AG20443 (cell line): ENCODE data around the gene MMS19.
A peak's percentile ranks its signal among the peaks of the same experiment; 100 is the strongest.
"Not testable (repeated sequence)": the region's sequence is repeated elsewhere in the genome, so short reads cannot be mapped to it uniquely, and the experiment has no call there.

Source experiments
- DNase-seq: peaks from one replicate; pipeline ENCODE4 v3.0.0; 2012; ENCODE audit warnings: low spot score, mixed read lengths

The MMS19 gene

GRCh38 chr10:97505152-97505551, 6.9 kb upstream of the MMS19 start:
- DNase-seq, result no peak

GRCh38 chr10:97503406-97503805, 5.2 kb upstream of the MMS19 start:
- no peak for DNase-seq

- no peak for DNase-seq
These were observed 4.7 kb upstream of the MMS19 start for GRCh38 chr10:97502916-97503315.

GRCh38 chr10:97500297-97500575, 2.0 kb upstream of the MMS19 start:
- no peak for DNase-seq

GRCh38 chr10:97499561-97500296, 1.5 kb upstream of the MMS19 start:
- peak; percentile 67 for DNase-seq

GRCh38 chr10:97498841-97499560, 779 bp upstream of the MMS19 start, which contains the start of gene UBTD1:
Gene UBTD1, plus strand, starts transcription at chr10:97498924. Its CDS starts 280 bp downstream, at chr10:97499204.
- no peak for DNase-seq

GRCh38 chr10:97497572-97498075, 598 bp downstream of the MMS19 start:
- DNase-seq, result peak; percentile 89

GRCh38 chr10:97494863-97495506, 3.2 kb downstream of the MMS19 start:
- DNase-seq, result no peak

- DNase-seq, result no peak
These were observed 4.1 kb downstream of the MMS19 start for GRCh38 chr10:97494151-97494550.

- DNase-seq, result no peak
These were observed 7.6 kb downstream of the MMS19 start for GRCh38 chr10:97490592-97490991.

- no peak for DNase-seq
These were observed 12.5 kb downstream of the MMS19 start for GRCh38 chr10:97485647-97486281.

GRCh38 chr10:97483921-97484320, 14.3 kb downstream of the MMS19 start:
- no peak for DNase-seq

- DNase-seq, result no peak
These were observed 14.7 kb downstream of the MMS19 start for GRCh38 chr10:97483506-97483905.

GRCh38 chr10:97482381-97482780, 15.8 kb downstream of the MMS19 start:
- DNase-seq, result no peak

- DNase-seq, result no peak
These were observed 17.2 kb downstream of the MMS19 start for GRCh38 chr10:97481071-97481470.

GRCh38 chr10:97479939-97480338, 18.3 kb downstream of the MMS19 start:
- no peak for DNase-seq

GRCh38 chr10:97479410-97479809, 18.8 kb downstream of the MMS19 start:
- DNase-seq, result not testable (repeated sequence)

- peak; percentile 80 for DNase-seq
These were observed 22.2 kb downstream of the MMS19 start for GRCh38 chr10:97475936-97476594.

- DNase-seq, result no peak
These were observed 23.3 kb downstream of the MMS19 start for GRCh38 chr10:97474918-97475317.

GRCh38 chr10:97468781-97469180, 29.4 kb downstream of the MMS19 start:
- peak; percentile 4 for DNase-seq

- no peak for DNase-seq
These were observed 30.1 kb downstream of the MMS19 start for GRCh38 chr10:97468162-97468561.

GRCh38 chr10:97466755-97467154, 31.5 kb downstream of the MMS19 start:
- DNase-seq, result peak; percentile 11
